Measurements from ENCODE around the gene INTS6. TPM values are rescaled to one million over a fixed set of nuclear protein-coding genes. Genes with fewer than 3 reads are reported as not detected.

INTS6 gene
- total and polyA plus RNA-seq, 5 donors from 2014 or later, result 19.3 to 62.0 (median 21.8) TPM

GRCh38 chr13:51330791-51331190 lies 122.0 kb downstream of the INTS6 start:
- no peak for ATAC-seq (ENCODE audit: low read depth in 2 of 2)
- no peak overlapping the region for H3K27ac ChIP-seq (ENCODE audit: insufficient read depth, low read length, poor library complexity, severe bottlenecking)
- H3K9me3 Mint-ChIP-seq, result no peaks in the 10 kb centered on the region
- H3K4me1 Mint-ChIP-seq, result peaks cover 0 to 17% (median 7%) of the 10 kb centered on the region in 4 donors
- no peaks in the 10 kb centered on the region for H3K9me3 ChIP-seq (ENCODE audit: control insufficient read depth in 2 of 2, low read length in 2 of 2)
- peaks cover 3% of the 10 kb centered on the region for H3K4me1 ChIP-seq (ENCODE audit: control insufficient read depth, insufficient read depth, low read length, poor library complexity, severe bottlenecking)
- H3K27me3 ChIP-seq (ENCODE audit: control insufficient read depth, insufficient read depth, low read length), result no peaks in the 10 kb centered on the region
- no peak overlapping the region for H3K4me3 Mint-ChIP-seq
- DNase-seq, result no peak
- H3K4me3 ChIP-seq (ENCODE audit: low read depth, low read length), result no peak overlapping the region
- peaks cover 6% of the 10 kb centered on the region for H3K36me3 Mint-ChIP-seq
- H3K27ac Mint-ChIP-seq, result no peak overlapping the region
- no peaks in the 10 kb centered on the region for H3K36me3 ChIP-seq (ENCODE audit: control insufficient read depth, insufficient read depth, low read length)
- H3K27me3 Mint-ChIP-seq, result peaks cover 4% of the 10 kb centered on the region

DNA sequence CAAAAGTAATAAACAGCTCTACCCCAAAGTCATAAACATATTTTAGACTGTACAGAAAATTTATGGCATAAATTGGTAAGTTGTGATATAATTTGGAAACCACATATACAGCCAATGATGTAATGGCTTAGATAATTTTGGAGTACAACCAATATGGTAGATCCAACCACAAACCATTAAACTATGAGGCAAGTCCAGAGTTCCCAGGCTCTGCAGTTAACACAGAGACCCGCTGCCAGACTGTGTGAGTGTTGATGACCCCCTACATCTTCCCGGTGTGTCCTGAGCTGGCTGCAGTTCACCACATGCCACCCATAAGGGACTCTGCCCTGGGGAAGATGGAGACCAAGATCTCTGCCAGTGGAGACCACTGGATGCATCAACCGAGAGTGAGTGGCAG lies 123.2 kb downstream of the INTS6 start:
- Mint-ChIP-seq H3K36me3 (no peaks in the 10 kb centered on the region), H3K4me3 (no peak overlapping the region), H3K27ac (no peak overlapping the region), H3K9me3 (no peaks in the 10 kb centered on the region), H3K27me3 (no peaks in the 10 kb centered on the region), H3K4me1 (peaks cover 0 to 17% (median 7%) of the 10 kb centered on the region in 4 donors)
- Histone ChIP-seq H3K36me3 (ENCODE audit: control insufficient read depth, insufficient read depth, low read length) (no peaks in the 10 kb centered on the region), H3K4me1 (ENCODE audit: control insufficient read depth, insufficient read depth, low read length, poor library complexity, severe bottlenecking) (peaks cover 3% of the 10 kb centered on the region), H3K27ac (ENCODE audit: insufficient read depth, low read length, poor library complexity, severe bottlenecking) (no peak overlapping the region), H3K4me3 (ENCODE audit: low read depth, low read length) (no peak overlapping the region), H3K9me3 (ENCODE audit: control insufficient read depth in 2 of 2, low read length in 2 of 2) (no peaks in the 10 kb centered on the region), H3K27me3 (ENCODE audit: control insufficient read depth, insufficient read depth, low read length) (no peaks in the 10 kb centered on the region)
- DNase-seq (no peak), ATAC-seq (ENCODE audit: low read depth in 2 of 2) (no peak)

DNA sequence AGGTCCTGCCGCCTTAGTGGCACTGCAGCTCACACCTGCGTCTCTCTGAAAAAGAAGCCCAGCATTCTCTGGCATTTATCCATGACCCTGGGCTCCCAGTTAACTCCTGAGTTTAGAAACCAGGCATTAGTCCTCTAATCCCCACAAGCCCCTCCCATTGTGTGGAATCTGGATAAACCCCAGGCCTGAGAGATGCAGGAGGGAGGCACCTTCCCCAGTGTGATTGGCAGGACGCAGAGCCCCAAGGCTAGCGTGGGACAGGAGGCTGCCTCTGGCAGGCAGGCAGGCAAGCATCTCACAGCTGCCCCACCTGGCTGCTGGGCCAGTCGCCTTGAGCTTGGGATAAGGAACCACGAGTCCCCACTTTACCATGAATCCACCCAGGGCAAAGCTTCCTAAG lies 124.3 kb downstream of the INTS6 start:
- no peak overlapping the region for H3K27ac ChIP-seq (ENCODE audit: insufficient read depth, low read length, poor library complexity, severe bottlenecking)
- H3K36me3 ChIP-seq (ENCODE audit: control insufficient read depth, insufficient read depth, low read length), result no peaks in the 10 kb centered on the region
- ATAC-seq (ENCODE audit: low read depth in 2 of 2), result no peak
- H3K4me3 ChIP-seq (ENCODE audit: low read depth, low read length), result no peak overlapping the region
- Mint-ChIP-seq H3K4me1 (peaks cover 0 to 17% (median 7%) of the 10 kb centered on the region in 4 donors), H3K4me3 (no peak overlapping the region), H3K36me3 (no peaks in the 10 kb centered on the region), H3K27me3 (no peaks in the 10 kb centered on the region), H3K27ac (no peak overlapping the region), H3K9me3 (no peaks in the 10 kb centered on the region)
- DNase-seq, result no peak
- H3K4me1 ChIP-seq (ENCODE audit: control insufficient read depth, insufficient read depth, low read length, poor library complexity, severe bottlenecking), result peaks cover 3% of the 10 kb centered on the region
- no peaks in the 10 kb centered on the region for H3K27me3 ChIP-seq (ENCODE audit: control insufficient read depth, insufficient read depth, low read length)
- no peaks in the 10 kb centered on the region for H3K9me3 ChIP-seq (ENCODE audit: control insufficient read depth in 2 of 2, low read length in 2 of 2)

DNA sequence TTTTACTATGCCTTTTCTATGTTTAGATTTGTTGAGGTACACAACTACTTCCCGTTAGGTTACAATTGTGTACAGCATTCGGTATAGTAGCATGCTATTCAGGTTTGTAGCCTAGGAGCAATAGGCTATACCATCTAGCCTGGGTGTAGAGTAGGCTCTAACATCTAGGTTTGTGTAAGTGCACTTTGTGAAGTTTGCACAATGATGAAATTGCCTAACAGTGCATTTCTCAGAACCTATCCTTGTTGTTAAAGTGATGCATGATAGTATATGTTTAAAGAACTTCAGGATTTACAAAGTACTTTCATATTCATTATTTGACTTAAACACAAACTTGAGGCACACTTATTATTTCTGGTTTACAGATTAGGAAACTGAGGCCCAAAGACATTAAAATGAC lies 124.9 kb downstream of the INTS6 start:
- H3K4me1 ChIP-seq (ENCODE audit: control insufficient read depth, insufficient read depth, low read length, poor library complexity, severe bottlenecking), result peaks cover 2% of the 10 kb centered on the region
- H3K9me3 Mint-ChIP-seq, result no peaks in the 10 kb centered on the region
- no peaks in the 10 kb centered on the region for H3K36me3 Mint-ChIP-seq
- no peaks in the 10 kb centered on the region for H3K27me3 Mint-ChIP-seq
- no peak overlapping the region for H3K27ac Mint-ChIP-seq
- H3K4me3 Mint-ChIP-seq, result no peak overlapping the region
- peaks cover 0 to 14% (median 6%) of the 10 kb centered on the region in 4 donors for H3K4me1 Mint-ChIP-seq
- ATAC-seq (ENCODE audit: low read depth in 2 of 2) (no peak), DNase-seq (no peak)
- no peaks in the 10 kb centered on the region for H3K9me3 ChIP-seq (ENCODE audit: control insufficient read depth in 2 of 2, low read length in 2 of 2)
- H3K4me3 ChIP-seq (ENCODE audit: low read depth, low read length), result no peak overlapping the region
- no peak overlapping the region for H3K27ac ChIP-seq (ENCODE audit: insufficient read depth, low read length, poor library complexity, severe bottlenecking)
- H3K27me3 ChIP-seq (ENCODE audit: control insufficient read depth, insufficient read depth, low read length), result no peaks in the 10 kb centered on the region
- no peaks in the 10 kb centered on the region for H3K36me3 ChIP-seq (ENCODE audit: control insufficient read depth, insufficient read depth, low read length)

GRCh38 chr13:51326777-51327176 lies 126.1 kb downstream of the INTS6 start:
- no peaks in the 10 kb centered on the region for H3K36me3 ChIP-seq (ENCODE audit: control insufficient read depth, insufficient read depth, low read length)
- no peak overlapping the region for H3K4me3 Mint-ChIP-seq
- H3K27ac Mint-ChIP-seq, result no peak overlapping the region
- no peaks in the 10 kb centered on the region for H3K36me3 Mint-ChIP-seq
- H3K4me3 ChIP-seq (ENCODE audit: low read depth, low read length), result no peak overlapping the region
- no peaks in the 10 kb centered on the region for H3K9me3 Mint-ChIP-seq
- H3K27ac ChIP-seq (ENCODE audit: insufficient read depth, low read length, poor library complexity, severe bottlenecking), result no peak overlapping the region
- no peaks in the 10 kb centered on the region for H3K9me3 ChIP-seq (ENCODE audit: control insufficient read depth in 2 of 2, low read length in 2 of 2)
- no peaks in the 10 kb centered on the region for H3K4me1 ChIP-seq (ENCODE audit: control insufficient read depth, insufficient read depth, low read length, poor library complexity, severe bottlenecking)
- no peaks in the 10 kb centered on the region for H3K27me3 Mint-ChIP-seq
- ATAC-seq (ENCODE audit: low read depth in 2 of 2), result no peak
- DNase-seq, result no peak
- H3K27me3 ChIP-seq (ENCODE audit: control insufficient read depth, insufficient read depth, low read length), result no peaks in the 10 kb centered on the region
- peaks cover 0 to 9% (median 4%) of the 10 kb centered on the region in 4 donors for H3K4me1 Mint-ChIP-seq

DNA sequence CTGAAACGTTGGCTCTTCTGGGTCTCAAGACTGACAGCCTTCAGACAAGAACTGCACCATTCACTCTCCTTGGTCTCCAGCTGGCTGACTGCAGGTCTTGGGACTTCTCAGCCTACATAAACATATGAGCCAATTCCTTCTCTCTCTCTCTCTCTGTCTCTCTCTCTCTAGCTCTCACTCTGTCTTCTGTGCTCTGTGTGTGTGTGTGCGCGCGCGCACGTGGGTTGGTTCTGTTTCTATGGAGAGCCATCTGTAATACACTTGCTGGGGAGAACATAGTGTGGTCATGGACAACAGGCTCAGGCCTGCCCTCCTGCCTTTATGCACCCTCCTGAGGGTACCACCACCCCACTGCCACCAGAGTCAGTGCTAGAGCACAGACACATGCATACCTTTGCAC lies 127.0 kb downstream of the INTS6 start:
- H3K27me3 Mint-ChIP-seq, result no peaks in the 10 kb centered on the region
- no peak overlapping the region for H3K4me3 Mint-ChIP-seq
- H3K9me3 Mint-ChIP-seq, result no peaks in the 10 kb centered on the region
- H3K27ac Mint-ChIP-seq, result no peak overlapping the region
- no peaks in the 10 kb centered on the region for H3K4me1 ChIP-seq (ENCODE audit: control insufficient read depth, insufficient read depth, low read length, poor library complexity, severe bottlenecking)
- H3K27me3 ChIP-seq (ENCODE audit: control insufficient read depth, insufficient read depth, low read length), result no peaks in the 10 kb centered on the region
- H3K36me3 Mint-ChIP-seq, result no peaks in the 10 kb centered on the region
- ATAC-seq (ENCODE audit: low read depth in 2 of 2) (no peak), DNase-seq (no peak)
- no peak overlapping the region for H3K4me3 ChIP-seq (ENCODE audit: low read depth, low read length)
- H3K36me3 ChIP-seq (ENCODE audit: control insufficient read depth, insufficient read depth, low read length), result no peaks in the 10 kb centered on the region
- peaks cover 0 to 4% (median 2%) of the 10 kb centered on the region in 4 donors for H3K4me1 Mint-ChIP-seq
- H3K9me3 ChIP-seq (ENCODE audit: control insufficient read depth in 2 of 2, low read length in 2 of 2), result no peaks in the 10 kb centered on the region
- H3K27ac ChIP-seq (ENCODE audit: insufficient read depth, low read length, poor library complexity, severe bottlenecking), result no peak overlapping the region

DNA sequence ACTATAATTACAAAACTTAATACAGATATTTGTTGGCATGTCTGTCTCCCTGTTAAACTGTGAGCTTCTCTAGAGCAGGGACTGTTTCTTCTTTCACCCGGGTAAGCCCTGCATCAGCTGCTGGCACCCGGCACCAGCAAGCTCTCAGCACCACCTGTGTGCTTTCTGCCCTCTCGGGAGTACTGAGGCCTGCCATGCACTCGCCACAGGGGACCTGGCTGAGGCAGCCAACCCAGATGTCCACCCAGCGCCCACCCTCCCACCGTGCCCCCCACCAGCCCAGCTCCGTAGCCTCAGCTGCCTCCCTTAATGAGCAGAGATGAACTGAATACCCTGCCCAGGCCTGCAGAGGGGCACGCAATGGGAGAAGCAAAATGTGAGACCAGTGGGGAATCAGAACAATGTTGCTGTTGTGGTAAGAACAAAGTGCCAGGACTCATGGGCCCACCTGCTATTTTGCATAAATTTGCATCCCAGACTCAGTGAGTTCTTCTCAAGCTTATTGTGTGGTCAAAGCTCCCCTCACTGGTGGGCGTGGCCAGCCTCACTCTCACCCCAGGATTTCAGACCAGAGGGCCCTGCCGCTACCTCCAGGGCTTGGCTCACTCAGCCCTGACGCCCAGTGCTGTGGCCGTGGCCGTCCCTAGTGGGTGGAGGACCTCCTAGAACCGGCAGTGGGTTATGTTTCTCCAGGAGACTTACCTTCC lies 128.0 kb downstream of the INTS6 start:
- DNase-seq (no peak), ATAC-seq (ENCODE audit: low read depth in 2 of 2) (no peak)
- no peaks in the 10 kb centered on the region for H3K27me3 Mint-ChIP-seq
- Histone ChIP-seq H3K36me3 (ENCODE audit: control insufficient read depth, insufficient read depth, low read length) (no peaks in the 10 kb centered on the region), H3K27ac (ENCODE audit: insufficient read depth, low read length, poor library complexity, severe bottlenecking) (no peak overlapping the region), H3K27me3 (ENCODE audit: control insufficient read depth, insufficient read depth, low read length) (no peaks in the 10 kb centered on the region), H3K9me3 (ENCODE audit: control insufficient read depth in 2 of 2, low read length in 2 of 2) (no peaks in the 10 kb centered on the region), H3K4me3 (ENCODE audit: low read depth, low read length) (no peak overlapping the region), H3K4me1 (ENCODE audit: control insufficient read depth, insufficient read depth, low read length, poor library complexity, severe bottlenecking) (no peaks in the 10 kb centered on the region)
- H3K36me3 Mint-ChIP-seq, result no peaks in the 10 kb centered on the region
- H3K4me3 Mint-ChIP-seq, result no peak overlapping the region
- no peaks in the 10 kb centered on the region for H3K4me1 Mint-ChIP-seq
- no peaks in the 10 kb centered on the region for H3K9me3 Mint-ChIP-seq
- no peak overlapping the region for H3K27ac Mint-ChIP-seq

DNA sequence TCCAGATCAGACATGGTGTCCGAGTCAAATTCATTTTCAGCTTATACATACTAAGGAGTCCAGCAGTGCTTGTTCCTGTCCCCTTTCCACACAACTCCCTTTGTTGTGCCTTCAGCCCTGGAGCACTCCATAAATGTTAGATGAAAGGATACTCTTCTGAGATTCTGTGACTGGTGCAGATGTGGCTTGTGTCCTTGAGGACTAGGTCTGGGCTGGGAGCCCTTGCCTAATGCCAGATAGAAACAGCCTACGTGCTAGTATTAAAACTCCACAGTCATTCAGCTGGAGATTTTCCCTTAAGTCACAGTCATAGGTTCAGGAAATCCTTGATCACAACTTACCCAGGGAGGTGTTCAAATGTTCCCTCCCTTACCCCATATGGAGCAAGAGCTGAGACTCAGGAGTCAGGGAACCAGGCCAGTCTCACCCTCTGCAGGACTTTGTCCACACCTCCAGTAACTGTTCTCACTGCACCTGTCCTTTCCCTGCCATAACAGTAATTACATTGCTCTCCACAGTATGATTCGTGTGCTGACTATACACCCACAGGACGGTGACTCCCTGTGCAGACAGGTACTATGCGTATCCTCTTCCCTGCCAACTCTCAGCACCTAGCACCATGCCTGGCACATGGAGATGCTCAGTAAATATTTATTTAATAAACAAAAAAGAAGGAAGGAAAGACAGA lies 128.9 kb downstream of the INTS6 start:
- Mint-ChIP-seq H3K27ac (no peak overlapping the region), H3K9me3 (no peaks in the 10 kb centered on the region), H3K27me3 (no peaks in the 10 kb centered on the region), H3K36me3 (no peaks in the 10 kb centered on the region), H3K4me1 (no peaks in the 10 kb centered on the region), H3K4me3 (no peak overlapping the region)
- Histone ChIP-seq H3K4me1 (ENCODE audit: control insufficient read depth, insufficient read depth, low read length, poor library complexity, severe bottlenecking) (no peaks in the 10 kb centered on the region), H3K4me3 (ENCODE audit: low read depth, low read length) (no peak overlapping the region), H3K36me3 (ENCODE audit: control insufficient read depth, insufficient read depth, low read length) (no peaks in the 10 kb centered on the region), H3K27ac (ENCODE audit: insufficient read depth, low read length, poor library complexity, severe bottlenecking) (no peak overlapping the region), H3K9me3 (ENCODE audit: control insufficient read depth in 2 of 2, low read length in 2 of 2) (no peaks in the 10 kb centered on the region), H3K27me3 (ENCODE audit: control insufficient read depth, insufficient read depth, low read length) (no peaks in the 10 kb centered on the region)
- ATAC-seq (ENCODE audit: low read depth in 2 of 2) (no peak), DNase-seq (no peak)

Measured in CD4-positive, CD25-positive, alpha-beta regulatory T cell (primary cell).